ENCODE data around the gene OVCH2. TPM values are rescaled to one million over a fixed set of nuclear protein-coding genes. Genes with fewer than 3 reads are reported as not detected.

Gene OVCH2
- polyA plus RNA-seq, 1 experiment = 0.10 TPM

- Histone ChIP-seq H3K4me3 (ENCODE audit: low read depth, low read length) (no peak overlapping the region), H3K9me3 (ENCODE audit: control insufficient read depth, insufficient read depth, low read length) (no peaks in the 10 kb centered on the region), H3K27ac (ENCODE audit: low read depth, low read length) (no peak overlapping the region), H3K27me3 (ENCODE audit: control insufficient read depth, insufficient read depth, low read length) (peaks cover 31% of the 10 kb centered on the region)
- no peak for DNase-seq (ENCODE audit: low read depth, low spot score)
- ChIA-PET CTCF (interaction anchor here (1.8 to 4.7 kb wide), 3 partner anchors 12 to 592 kb away, joined by 4 to 53 read pairs (median 21); no protein-coding TSS in a partner anchor), POLR2A (no interaction called here)
- TF ChIP-seq CTCF (IDR thresholded peaks at IDR 0.05; ENCODE audit: low read depth, low read length) = no peak
Measured at GRCh38 chr11:7689239-7689638, 17.0 kb downstream of the OVCH2 start.

DNA sequence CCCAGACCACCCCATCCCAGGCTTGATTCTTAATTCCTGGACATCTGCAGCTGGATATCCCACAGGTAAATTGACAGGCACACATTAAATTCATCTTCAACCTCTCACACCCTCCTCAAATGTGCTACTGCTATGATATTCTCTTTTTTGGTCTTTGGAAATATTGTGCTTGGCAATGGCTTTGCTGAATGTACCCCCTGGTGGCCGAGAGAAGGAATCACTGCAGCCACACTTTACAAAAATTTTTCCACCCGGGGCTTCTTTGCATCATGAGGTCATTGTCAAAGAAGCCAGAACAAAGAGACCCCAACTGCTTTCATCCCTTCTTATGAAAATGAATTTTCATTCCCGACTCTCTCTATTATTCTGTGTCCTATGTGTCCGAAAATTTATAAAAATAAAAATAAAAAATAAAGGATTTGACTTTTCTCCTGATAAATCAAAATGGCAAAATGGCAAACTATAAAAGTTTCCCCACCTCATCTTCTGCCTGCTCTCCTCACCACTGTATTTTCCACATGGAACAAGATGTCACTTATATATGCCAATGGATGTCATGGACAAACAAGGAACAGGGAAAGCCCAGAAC, 17.9 kb downstream of the OVCH2 start:
- TF ChIP-seq CTCF (IDR thresholded peaks at IDR 0.05; ENCODE audit: low read depth, low read length) = peak; percentile 87
- CTCF ChIA-PET = interaction anchor here (0.9 to 4.7 kb wide), 10 partner anchors 9 to 591 kb away, joined by 3 to 29 read pairs (median 4); partner anchors contain the start of gene EIF3F
- no peaks in the 10 kb centered on the region for H3K9me3 ChIP-seq (ENCODE audit: control insufficient read depth, insufficient read depth, low read length)
- DNase-seq (ENCODE audit: low read depth, low spot score) = no peak
- no peak overlapping the region for H3K27ac ChIP-seq (ENCODE audit: low read depth, low read length)
- POLR2A ChIA-PET = no interaction called here
- no peak overlapping the region for H3K4me3 ChIP-seq (ENCODE audit: low read depth, low read length)
- peaks cover 26% of the 10 kb centered on the region for H3K27me3 ChIP-seq (ENCODE audit: control insufficient read depth, insufficient read depth, low read length)

DNA sequence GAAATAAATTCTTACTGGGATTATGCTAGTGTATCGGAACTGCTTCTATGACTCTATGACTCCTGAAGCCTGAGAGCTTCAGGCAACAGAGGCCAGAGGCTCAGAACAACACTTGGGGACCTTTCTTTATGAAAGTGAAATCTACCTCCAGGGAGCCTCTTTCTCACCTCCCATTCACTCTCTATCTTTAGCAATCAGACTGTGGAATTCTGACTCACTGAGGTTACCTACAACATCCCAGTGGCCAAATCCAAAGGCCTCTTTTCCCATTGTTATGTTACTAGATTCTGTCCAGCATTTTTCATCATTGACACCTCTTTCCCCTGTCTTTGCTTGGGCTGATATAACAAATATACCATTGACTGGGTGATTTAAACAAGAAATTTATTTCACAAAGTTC, 18.9 kb downstream of the OVCH2 start:
- POLR2A ChIA-PET = no interaction called here
- peaks cover 22% of the 10 kb centered on the region for H3K27me3 ChIP-seq (ENCODE audit: control insufficient read depth, insufficient read depth, low read length)
- TF ChIP-seq CTCF (IDR thresholded peaks at IDR 0.05; ENCODE audit: low read depth, low read length) = no peak

DNA sequence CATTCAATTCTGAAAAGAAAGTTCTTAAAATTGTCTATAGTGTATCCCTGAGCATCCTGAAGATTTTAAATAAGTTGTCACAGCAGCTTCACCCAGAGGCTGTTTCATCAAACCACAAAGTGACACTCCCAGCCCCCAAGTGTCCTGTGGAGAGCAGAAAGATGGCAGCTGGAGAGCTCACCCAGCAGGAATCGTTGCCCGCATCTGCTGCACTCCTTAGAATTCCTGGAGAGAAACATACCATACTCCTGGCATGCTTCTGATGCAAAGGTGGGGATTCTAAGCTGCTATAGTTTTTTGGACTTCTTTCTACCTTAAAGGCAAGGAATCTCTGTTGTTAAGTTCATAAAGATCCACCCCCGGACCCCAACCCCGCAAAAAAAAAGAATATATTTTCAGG, 19.5 kb downstream of the OVCH2 start:
- no peak for TF ChIP-seq CTCF (IDR thresholded peaks at IDR 0.05; ENCODE audit: low read depth, low read length)
- Histone ChIP-seq H3K27me3 (ENCODE audit: control insufficient read depth, insufficient read depth, low read length) (peaks cover 16% of the 10 kb centered on the region), H3K27ac (ENCODE audit: low read depth, low read length) (no peak overlapping the region), H3K9me3 (ENCODE audit: control insufficient read depth, insufficient read depth, low read length) (no peaks in the 10 kb centered on the region), H3K4me3 (ENCODE audit: low read depth, low read length) (no peak overlapping the region)
- POLR2A ChIA-PET = no interaction called here
- CTCF ChIA-PET = interaction anchor here (0.6 to 2.5 kb wide), 10 partner anchors 8 to 759 kb away, joined by 3 to 29 read pairs (median 3); no protein-coding TSS in a partner anchor
- DNase-seq (ENCODE audit: low read depth, low spot score) = no peak

More for the DNA sequence above, 18.9 kb downstream of the OVCH2 start:
- CTCF ChIA-PET = interaction anchor here (0.7 to 2.5 kb wide), 15 partner anchors 8 to 759 kb away, joined by 3 to 29 read pairs (median 3); partner anchors contain the start of gene EIF3F
- Histone ChIP-seq H3K4me3 (ENCODE audit: low read depth, low read length) (no peak overlapping the region), H3K27ac (ENCODE audit: low read depth, low read length) (no peak overlapping the region), H3K9me3 (ENCODE audit: control insufficient read depth, insufficient read depth, low read length) (no peaks in the 10 kb centered on the region)
- no peak for DNase-seq (ENCODE audit: low read depth, low spot score)

GRCh38 chr11:7683571-7683970, 22.7 kb downstream of the OVCH2 start:
- CTCF ChIA-PET = interaction anchor here (1.3 kb wide), 1 partner anchor 112 kb away, joined by 3 read pairs; no protein-coding TSS in a partner anchor
- no peak overlapping the region for H3K4me3 ChIP-seq (ENCODE audit: low read depth, low read length)
- peaks cover 20% of the 10 kb centered on the region for H3K27me3 ChIP-seq (ENCODE audit: control insufficient read depth, insufficient read depth, low read length)
- no peak overlapping the region for H3K27ac ChIP-seq (ENCODE audit: low read depth, low read length)
- H3K9me3 ChIP-seq (ENCODE audit: control insufficient read depth, insufficient read depth, low read length) = no peaks in the 10 kb centered on the region
- POLR2A ChIA-PET = no interaction called here
- no peak for DNase-seq (ENCODE audit: low read depth, low spot score)
- no peak for TF ChIP-seq CTCF (IDR thresholded peaks at IDR 0.05; ENCODE audit: low read depth, low read length)

All from AG04450 (cell line).